GM21723 (cell line): ENCODE results near the gene TPP2.

Experiments used
- ATAC-seq: cut with Tn5 transposase; IDR thresholded peaks from one replicate; pipeline ENCODE4 v1.9.1; 2021; ENCODE audit warnings: mild to moderate bottlenecking, moderate library complexity; ENCODE audit not compliant: unreplicated experiment

The TPP2 gene

DNA sequence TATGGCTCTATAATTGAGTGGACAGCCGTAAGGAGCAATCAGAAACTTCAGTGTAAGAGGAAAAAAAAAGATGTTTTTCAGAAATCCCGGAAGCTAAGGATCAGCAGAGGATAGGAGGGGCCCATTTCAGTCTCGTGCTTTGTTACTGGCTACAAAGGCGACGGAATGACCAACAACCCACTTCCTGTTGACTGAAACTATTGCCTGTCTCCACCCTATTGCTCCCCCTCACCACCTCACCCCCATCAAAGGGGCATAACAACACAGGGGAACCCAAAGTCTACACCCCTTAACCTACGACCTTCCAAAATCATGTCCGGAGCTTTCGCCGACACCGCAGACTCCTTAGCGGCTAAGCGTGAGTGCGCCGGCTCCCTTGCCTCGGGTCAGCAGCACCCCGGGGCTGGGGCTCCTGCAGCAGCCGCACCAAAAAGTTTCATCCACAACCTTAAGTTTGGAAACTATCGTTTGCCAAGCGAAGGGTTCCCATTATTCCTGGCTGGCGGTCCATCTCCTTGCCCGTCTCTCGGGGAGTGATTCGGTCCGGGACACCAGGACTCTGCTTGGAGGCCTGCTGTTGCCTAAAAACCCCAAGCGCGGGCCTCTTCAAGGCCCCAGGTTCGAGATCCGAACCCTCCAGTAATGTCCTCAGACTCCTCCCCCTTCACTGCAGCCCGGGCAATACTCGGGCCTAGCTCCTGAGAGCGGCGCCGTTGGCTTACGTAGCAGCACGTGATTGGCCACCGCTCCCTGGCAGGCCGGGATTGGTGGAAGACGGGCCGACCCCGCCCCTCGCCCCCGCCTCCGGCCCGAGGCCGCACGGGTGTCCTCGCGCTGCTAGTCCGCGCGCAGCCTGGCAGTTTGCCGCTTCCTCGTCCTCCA lies at the start of gene TPP2:
TSS of gene TPP2 (plus strand) at position 840 of the 882 bp plus-strand sequence. CDS start 53 bp downstream, outside the sequence.
- peak; percentile 78 for ATAC-seq

GRCh38 chr13:102548811-102549210 lies 48.0 kb upstream of the TPP2 start:
- ATAC-seq, result no peak

GRCh38 chr13:102550507-102550906 lies 46.3 kb upstream of the TPP2 start:
- ATAC-seq, result no peak

DNA sequence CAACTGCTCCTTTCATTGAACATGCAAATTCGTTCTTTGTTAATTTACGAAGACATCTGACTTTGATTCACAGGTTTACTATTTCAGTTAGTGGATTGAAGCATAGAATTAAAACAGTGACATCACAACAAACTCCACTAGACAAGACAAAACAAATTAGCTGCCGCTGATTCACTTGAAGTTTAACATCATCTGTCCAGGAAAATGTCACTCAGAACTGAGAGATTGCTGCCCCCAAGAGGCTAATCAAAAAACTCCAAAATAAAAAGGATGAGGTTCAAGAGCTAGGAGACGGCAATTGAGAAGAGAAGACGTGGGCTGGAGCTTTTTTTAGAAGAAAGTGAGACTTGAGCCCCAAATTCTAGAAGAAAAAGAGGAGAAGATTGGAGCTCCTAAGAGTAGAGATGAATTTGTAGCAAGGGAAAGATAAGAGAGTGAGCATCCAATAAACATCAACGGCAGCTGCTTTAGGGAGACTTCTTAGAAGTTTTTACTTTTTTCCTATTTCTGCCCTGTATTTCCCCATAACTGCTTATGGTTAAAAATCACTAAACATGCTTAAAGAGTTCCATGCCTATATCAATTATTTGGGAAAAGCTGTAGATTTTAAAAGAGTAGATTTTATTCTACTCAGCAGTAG lies 40.8 kb upstream of the TPP2 start:
- ATAC-seq, result peak; percentile 65

DNA sequence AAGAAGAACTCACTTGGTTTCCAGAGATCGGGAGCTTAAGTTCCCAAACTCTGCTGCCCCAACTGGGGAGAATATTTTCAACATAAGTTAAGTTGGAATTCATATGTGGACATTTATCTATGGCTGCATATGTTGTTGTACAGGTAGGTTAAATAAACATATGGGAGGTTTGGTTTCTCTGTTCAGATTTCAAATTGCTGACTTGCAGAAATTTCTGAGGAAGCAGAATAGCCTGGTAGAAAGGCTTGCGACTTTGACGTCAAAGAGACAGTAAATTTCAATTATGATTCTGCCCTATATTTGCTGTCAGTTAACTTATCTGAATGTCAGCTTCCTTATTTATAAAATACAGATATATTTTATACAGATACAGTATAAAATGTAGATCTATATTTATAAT lies 40.0 kb upstream of the TPP2 start:
- ATAC-seq, result no peak

- no peak for ATAC-seq
These were observed 38.8 kb upstream of the TPP2 start for GRCh38 chr13:102558029-102558428.

- ATAC-seq, result no peak
These were observed 34.9 kb upstream of the TPP2 start for GRCh38 chr13:102561933-102562332.

GRCh38 chr13:102563267-102563666 lies 33.5 kb upstream of the TPP2 start:
- ATAC-seq, result no peak

- no peak for ATAC-seq
These were observed 32.2 kb upstream of the TPP2 start for GRCh38 chr13:102564564-102564963.

- ATAC-seq, result no peak
These were observed 30.3 kb upstream of the TPP2 start for GRCh38 chr13:102566513-102566912.

- no peak for ATAC-seq
These were observed 28.9 kb upstream of the TPP2 start for GRCh38 chr13:102567857-102568256.

DNA sequence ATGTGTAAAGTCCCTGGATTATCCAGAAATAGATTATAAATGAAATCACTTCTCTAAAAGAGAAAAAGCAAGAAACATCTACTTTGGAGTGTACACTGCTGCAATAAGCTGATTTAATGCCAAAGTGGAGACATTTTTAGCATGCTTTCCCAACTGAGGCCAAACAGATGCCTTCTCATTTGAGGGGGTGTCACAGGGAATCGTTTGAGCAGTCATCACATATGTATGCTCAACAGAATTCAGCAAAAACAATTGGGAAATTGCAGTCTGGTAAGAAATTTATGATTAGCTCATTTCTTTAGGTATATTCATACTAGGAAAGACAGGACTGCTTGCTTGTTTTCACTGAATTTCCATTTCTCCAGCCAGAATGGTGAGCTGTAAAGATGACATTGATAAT lies 27.3 kb upstream of the TPP2 start:
- no peak for ATAC-seq

GRCh38 chr13:102571075-102571474 lies 25.7 kb upstream of the TPP2 start:
- ATAC-seq, result no peak

DNA sequence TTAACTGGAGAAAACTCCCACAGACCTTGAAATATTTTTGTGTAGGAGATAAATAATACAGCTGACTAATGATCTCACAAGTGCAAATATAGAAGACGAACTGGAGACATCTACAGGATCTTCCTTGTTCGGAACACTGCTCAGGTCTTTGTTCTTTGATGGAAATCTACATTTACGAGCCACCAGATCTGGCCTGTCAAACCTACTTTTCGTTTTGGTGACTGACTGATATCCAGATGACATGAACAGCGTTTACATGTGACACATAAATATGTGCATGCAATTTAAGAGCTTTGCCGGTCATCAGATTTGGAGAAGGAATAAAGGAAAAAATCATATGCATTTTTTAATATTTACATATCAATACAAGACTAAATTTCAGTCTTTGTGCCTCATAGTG lies 24.5 kb upstream of the TPP2 start:
- ATAC-seq, result no peak

DNA sequence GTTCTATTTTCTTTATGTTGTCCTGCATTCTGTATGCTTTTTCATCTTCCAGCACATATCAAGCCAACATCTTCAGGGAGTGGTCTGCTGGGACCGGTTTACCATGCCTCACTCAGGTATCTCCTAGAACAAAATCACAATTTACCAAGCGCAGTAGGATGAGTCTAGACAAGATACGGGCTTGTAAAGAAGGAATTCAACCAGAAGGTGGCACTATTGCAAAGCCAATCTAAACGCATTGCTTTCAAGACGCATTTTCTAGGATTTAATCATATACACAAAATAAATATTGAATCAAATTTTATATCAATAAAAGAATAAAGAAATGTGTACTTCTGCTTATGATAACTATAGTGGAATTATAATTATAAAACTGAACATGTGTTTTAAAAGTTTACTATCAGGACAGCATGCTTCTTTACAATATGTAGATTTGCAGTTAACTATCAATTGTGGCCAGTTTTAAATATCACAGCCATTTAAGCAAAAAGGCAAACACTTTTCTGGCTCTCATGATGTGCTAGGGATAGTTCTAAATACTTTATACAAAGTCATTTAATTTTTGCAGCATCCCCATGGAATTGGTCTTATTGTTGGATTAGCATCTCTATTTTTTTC lies 16.1 kb upstream of the TPP2 start:
- ATAC-seq, result peak; percentile 61

DNA sequence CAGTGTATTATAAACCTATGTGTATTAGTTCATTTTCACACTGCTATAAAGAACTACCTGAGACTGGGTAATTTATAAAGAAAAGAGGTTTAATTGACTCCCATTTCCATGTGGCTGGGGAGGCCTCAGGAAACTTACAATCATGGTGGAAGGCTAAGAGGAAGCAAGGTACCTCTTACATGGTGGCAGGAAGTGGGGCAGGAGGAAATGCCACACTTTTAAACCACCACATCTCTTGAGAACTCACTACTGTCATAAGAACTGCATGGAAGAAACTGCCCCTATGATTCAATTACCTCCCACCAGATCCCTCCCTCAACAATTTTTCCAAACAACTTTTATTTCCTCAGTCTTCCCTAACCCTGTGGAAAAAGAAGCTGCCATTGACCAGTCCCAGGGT lies 14.5 kb upstream of the TPP2 start:
- ATAC-seq, result no peak

- peak; percentile 77 for ATAC-seq
These were observed 12.4 kb upstream of the TPP2 start for GRCh38 chr13:102584434-102584833.

GRCh38 chr13:102586615-102587014 lies 10.2 kb upstream of the TPP2 start:
- ATAC-seq, result no peak

GRCh38 chr13:102587916-102588315 lies 8.9 kb upstream of the TPP2 start:
- ATAC-seq, result no peak

GRCh38 chr13:102589301-102589822 lies 7.4 kb upstream of the TPP2 start:
- ATAC-seq, result no peak

- peak; percentile 42 for ATAC-seq
These were observed 4.6 kb upstream of the TPP2 start for GRCh38 chr13:102591988-102592781.
